WTC11 (cell line): Measurements from ENCODE around the gene TMEM178B. TPM values are rescaled to one million over a fixed set of nuclear protein-coding genes. Genes with fewer than 3 reads are reported as not detected.

ENCODE experiments used
- ESRRA ChIP-seq: sonication (generic); formaldehyde crosslinking; IDR thresholded peaks from 2 replicates; pipeline ENCODE4 v1.8.1; 2022; ENCODE audit warnings: mild to moderate bottlenecking, missing genetic modification reagents, borderline replicate concordance
- FOXK1 ChIP-seq: sonication (generic); formaldehyde crosslinking; IDR thresholded peaks from 2 replicates; pipeline ENCODE4 v1.8.0; 2022; ENCODE audit warnings: mild to moderate bottlenecking, moderate library complexity, missing genetic modification reagents
- FOXP1 ChIP-seq: sonication (generic); formaldehyde crosslinking; IDR thresholded peaks from 2 replicates; pipeline ENCODE4 v1.8.0; 2022; ENCODE audit warnings: missing genetic modification reagents, mild to moderate bottlenecking, moderate library complexity, borderline replicate concordance
- GRHL2 ChIP-seq: fragments of 250-450 bp; sonication (Bioruptor Pico); IDR thresholded peaks from 2 replicates; pipeline ENCODE4 v1.8.0; 2022; ENCODE audit warnings: mild to moderate bottlenecking, moderate library complexity; ENCODE audit not compliant: insufficient replicate concordance, severe bottlenecking
- NR3C1 ChIP-seq: sonication (generic); formaldehyde crosslinking; conservative IDR thresholded peaks from 2 replicates; pipeline ENCODE4 v1.8.1; 2023; ENCODE audit warnings: low read depth, mild to moderate bottlenecking, missing genetic modification reagents
- OVOL2 ChIP-seq: fragments of 250-450 bp; sonication (Bioruptor Pico); IDR thresholded peaks from 2 replicates; pipeline ENCODE4 v1.9.0; 2021; ENCODE audit warnings: mild to moderate bottlenecking, borderline replicate concordance
- SOX15 ChIP-seq: fragments of 250-450 bp; sonication (Bioruptor Pico); IDR thresholded peaks from 2 replicates; pipeline ENCODE4 v1.9.0; 2021; ENCODE audit warnings: mild to moderate bottlenecking
- TEAD1 ChIP-seq: sonication (generic); formaldehyde crosslinking; IDR thresholded peaks from 2 replicates; pipeline ENCODE4 v1.8.0; 2022; ENCODE audit warnings: mild to moderate bottlenecking, missing genetic modification reagents
- TP53 ChIP-seq: sonication (generic); formaldehyde crosslinking; IDR thresholded peaks from 2 replicates; pipeline ENCODE4 v1.8.1; 2023; ENCODE audit warnings: mild to moderate bottlenecking, missing genetic modification reagents
- total RNA-seq: library from RNA; stranded (reverse); gene quantifications from 3 replicates; pipeline ENCODE4 v1.2.3, GENCODE V29; 2021
- TF ChIP-seq, protein P1 (sequence below): sonication (generic); formaldehyde crosslinking; IDR thresholded peaks from 2 replicates; pipeline ENCODE4 v1.8.1; 2023; ENCODE audit warnings: mild to moderate bottlenecking, moderate library complexity, missing genetic modification reagents
- TF ChIP-seq, protein P2 (sequence below): sonication (generic); formaldehyde crosslinking; IDR thresholded peaks from 2 replicates; pipeline ENCODE4 v1.8.0; 2022; ENCODE audit warnings: missing genetic modification reagents
- TF ChIP-seq, protein P3 (sequence below): sonication (generic); formaldehyde crosslinking; IDR thresholded peaks from 2 replicates; pipeline ENCODE4 v1.8.0; 2023; ENCODE audit warnings: mild to moderate bottlenecking, missing genetic modification reagents
- TF ChIP-seq, protein P4 (sequence below): sonication (generic); formaldehyde crosslinking; IDR thresholded peaks from 2 replicates; pipeline ENCODE4 v1.8.1; 2023; ENCODE audit warnings: mild to moderate bottlenecking, missing genetic modification reagents, borderline replicate concordance
- TF ChIP-seq, protein P5 (sequence below): sonication (generic); formaldehyde crosslinking; IDR thresholded peaks from 2 replicates; pipeline ENCODE4 v1.8.1; 2022; ENCODE audit warnings: mild to moderate bottlenecking, moderate library complexity, missing genetic modification reagents
- TF ChIP-seq, protein P6 (sequence below): sonication (generic); formaldehyde crosslinking; IDR thresholded peaks from 2 replicates; pipeline ENCODE4 v1.8.0; 2023; ENCODE audit warnings: missing genetic modification reagents

TMEM178B gene
- total RNA-seq, 1 experiment from 2014 or later: 20.4 TPM

DNA sequence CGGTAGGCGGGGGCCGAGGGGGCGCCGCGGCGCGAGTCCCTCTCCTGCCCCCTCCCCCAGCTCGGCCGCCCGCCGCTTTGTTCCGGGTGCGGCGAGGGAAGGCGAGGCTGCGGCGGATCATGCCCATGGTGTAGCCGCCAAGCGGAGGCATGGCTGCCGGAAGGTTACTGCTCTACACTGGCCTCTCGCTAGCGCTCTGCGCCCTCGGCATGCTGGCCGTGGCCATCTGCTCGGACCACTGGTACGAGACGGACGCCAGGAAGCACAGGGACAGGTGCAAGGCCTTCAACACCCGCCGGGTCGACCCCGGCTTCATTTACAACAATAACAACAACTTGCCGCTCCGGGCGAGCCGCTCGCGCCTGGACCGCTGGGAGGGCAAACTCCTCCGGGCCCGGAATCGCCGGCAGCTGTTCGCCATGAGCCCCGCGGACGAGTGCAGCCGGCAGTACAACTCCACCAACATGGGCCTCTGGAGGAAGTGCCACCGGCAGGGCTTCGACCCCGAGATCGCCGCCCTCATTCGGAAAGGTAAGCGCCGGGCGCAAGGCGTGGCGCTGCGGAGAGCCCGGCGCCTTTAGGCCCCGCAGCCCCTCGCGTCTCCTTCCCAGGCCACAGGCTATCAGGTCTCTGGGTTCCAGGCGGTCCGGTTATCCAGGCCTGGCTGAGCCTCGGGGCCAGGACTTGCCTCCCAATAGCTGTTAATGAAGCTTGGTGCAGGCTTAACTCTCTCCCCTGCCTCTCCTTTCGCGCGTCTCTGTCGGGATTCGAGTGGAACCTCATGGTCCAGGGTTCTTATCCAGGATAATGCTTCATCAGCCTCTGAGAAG is 513 bp downstream of the TMEM178B start (continued):
- TF ChIP-seq, protein P1, sequence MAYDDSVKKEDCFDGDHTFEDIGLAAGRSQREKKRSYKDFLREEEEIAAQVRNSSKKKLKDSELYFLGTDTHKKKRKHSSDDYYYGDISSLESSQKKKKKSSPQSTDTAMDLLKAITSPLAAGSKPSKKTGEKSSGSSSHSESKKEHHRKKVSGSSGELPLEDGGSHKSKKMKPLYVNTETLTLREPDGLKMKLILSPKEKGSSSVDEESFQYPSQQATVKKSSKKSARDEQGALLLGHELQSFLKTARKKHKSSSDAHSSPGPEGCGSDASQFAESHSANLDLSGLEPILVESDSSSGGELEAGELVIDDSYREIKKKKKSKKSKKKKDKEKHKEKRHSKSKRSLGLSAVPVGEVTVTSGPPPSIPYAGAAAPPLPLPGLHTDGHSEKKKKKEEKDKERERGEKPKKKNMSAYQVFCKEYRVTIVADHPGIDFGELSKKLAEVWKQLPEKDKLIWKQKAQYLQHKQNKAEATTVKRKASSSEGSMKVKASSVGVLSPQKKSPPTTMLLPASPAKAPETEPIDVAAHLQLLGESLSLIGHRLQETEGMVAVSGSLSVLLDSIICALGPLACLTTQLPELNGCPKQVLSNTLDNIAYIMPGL (CRISPR knock-in tag): peak; percentile 73
- no peak; the same call in 1 of the 2 replicates for TF ChIP-seq FOXK1
- TF ChIP-seq NR3C1: no peak
- TF ChIP-seq GRHL2 (CRISPR knock-in tag): no peak
- no peak for TF ChIP-seq SOX15
- TF ChIP-seq, protein P2, sequence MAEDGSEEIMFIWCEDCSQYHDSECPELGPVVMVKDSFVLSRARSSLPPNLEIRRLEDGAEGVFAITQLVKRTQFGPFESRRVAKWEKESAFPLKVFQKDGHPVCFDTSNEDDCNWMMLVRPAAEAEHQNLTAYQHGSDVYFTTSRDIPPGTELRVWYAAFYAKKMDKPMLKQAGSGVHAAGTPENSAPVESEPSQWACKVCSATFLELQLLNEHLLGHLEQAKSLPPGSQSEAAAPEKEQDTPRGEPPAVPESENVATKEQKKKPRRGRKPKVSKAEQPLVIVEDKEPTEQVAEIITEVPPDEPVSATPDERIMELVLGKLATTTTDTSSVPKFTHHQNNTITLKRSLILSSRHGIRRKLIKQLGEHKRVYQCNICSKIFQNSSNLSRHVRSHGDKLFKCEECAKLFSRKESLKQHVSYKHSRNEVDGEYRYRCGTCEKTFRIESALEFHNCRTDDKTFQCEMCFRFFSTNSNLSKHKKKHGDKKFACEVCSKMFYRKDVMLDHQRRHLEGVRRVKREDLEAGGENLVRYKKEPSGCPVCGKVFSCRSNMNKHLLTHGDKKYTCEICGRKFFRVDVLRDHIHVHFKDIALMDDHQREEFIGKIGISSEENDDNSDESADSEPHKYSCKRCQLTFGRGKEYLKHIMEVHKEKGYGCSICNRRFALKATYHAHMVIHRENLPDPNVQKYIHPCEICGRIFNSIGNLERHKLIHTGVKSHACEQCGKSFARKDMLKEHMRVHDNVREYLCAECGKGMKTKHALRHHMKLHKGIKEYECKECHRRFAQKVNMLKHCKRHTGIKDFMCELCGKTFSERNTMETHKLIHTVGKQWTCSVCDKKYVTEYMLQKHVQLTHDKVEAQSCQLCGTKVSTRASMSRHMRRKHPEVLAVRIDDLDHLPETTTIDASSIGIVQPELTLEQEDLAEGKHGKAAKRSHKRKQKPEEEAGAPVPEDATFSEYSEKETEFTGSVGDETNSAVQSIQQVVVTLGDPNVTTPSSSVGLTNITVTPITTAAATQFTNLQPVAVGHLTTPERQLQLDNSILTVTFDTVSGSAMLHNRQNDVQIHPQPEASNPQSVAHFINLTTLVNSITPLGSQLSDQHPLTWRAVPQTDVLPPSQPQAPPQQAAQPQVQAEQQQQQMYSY: peak; percentile 27; the same call in 1 of the 2 replicates
- peak; percentile 58; the same call in 1 of the 2 replicates for TF ChIP-seq FOXP1 (CRISPR knock-in tag)
- TF ChIP-seq, protein P3, sequence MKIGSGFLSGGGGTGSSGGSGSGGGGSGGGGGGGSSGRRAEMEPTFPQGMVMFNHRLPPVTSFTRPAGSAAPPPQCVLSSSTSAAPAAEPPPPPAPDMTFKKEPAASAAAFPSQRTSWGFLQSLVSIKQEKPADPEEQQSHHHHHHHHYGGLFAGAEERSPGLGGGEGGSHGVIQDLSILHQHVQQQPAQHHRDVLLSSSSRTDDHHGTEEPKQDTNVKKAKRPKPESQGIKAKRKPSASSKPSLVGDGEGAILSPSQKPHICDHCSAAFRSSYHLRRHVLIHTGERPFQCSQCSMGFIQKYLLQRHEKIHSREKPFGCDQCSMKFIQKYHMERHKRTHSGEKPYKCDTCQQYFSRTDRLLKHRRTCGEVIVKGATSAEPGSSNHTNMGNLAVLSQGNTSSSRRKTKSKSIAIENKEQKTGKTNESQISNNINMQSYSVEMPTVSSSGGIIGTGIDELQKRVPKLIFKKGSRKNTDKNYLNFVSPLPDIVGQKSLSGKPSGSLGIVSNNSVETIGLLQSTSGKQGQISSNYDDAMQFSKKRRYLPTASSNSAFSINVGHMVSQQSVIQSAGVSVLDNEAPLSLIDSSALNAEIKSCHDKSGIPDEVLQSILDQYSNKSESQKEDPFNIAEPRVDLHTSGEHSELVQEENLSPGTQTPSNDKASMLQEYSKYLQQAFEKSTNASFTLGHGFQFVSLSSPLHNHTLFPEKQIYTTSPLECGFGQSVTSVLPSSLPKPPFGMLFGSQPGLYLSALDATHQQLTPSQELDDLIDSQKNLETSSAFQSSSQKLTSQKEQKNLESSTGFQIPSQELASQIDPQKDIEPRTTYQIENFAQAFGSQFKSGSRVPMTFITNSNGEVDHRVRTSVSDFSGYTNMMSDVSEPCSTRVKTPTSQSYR (CRISPR knock-in tag): peak; percentile 62; the same call in 1 of the 2 replicates
- no peak for TF ChIP-seq TP53 (CRISPR knock-in tag)
- TF ChIP-seq, protein P4, sequence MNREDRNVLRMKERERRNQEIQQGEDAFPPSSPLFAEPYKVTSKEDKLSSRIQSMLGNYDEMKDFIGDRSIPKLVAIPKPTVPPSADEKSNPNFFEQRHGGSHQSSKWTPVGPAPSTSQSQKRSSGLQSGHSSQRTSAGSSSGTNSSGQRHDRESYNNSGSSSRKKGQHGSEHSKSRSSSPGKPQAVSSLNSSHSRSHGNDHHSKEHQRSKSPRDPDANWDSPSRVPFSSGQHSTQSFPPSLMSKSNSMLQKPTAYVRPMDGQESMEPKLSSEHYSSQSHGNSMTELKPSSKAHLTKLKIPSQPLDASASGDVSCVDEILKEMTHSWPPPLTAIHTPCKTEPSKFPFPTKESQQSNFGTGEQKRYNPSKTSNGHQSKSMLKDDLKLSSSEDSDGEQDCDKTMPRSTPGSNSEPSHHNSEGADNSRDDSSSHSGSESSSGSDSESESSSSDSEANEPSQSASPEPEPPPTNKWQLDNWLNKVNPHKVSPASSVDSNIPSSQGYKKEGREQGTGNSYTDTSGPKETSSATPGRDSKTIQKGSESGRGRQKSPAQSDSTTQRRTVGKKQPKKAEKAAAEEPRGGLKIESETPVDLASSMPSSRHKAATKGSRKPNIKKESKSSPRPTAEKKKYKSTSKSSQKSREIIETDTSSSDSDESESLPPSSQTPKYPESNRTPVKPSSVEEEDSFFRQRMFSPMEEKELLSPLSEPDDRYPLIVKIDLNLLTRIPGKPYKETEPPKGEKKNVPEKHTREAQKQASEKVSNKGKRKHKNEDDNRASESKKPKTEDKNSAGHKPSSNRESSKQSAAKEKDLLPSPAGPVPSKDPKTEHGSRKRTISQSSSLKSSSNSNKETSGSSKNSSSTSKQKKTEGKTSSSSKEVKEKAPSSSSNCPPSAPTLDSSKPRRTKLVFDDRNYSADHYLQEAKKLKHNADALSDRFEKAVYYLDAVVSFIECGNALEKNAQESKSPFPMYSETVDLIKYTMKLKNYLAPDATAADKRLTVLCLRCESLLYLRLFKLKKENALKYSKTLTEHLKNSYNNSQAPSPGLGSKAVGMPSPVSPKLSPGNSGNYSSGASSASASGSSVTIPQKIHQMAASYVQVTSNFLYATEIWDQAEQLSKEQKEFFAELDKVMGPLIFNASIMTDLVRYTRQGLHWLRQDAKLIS (CRISPR knock-in tag): no peak
- TF ChIP-seq OVOL2 (CRISPR knock-in tag): no peak
- TF ChIP-seq, protein P5, sequence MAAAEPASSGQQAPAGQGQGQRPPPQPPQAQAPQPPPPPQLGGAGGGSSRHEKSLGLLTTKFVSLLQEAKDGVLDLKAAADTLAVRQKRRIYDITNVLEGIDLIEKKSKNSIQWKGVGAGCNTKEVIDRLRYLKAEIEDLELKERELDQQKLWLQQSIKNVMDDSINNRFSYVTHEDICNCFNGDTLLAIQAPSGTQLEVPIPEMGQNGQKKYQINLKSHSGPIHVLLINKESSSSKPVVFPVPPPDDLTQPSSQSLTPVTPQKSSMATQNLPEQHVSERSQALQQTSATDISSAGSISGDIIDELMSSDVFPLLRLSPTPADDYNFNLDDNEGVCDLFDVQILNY: no peak
- TF ChIP-seq TEAD1 (CRISPR knock-in tag): peak; percentile 52; the same call in 1 of the 2 replicates
- TF ChIP-seq ESRRA (CRISPR knock-in tag): no peak; the same call in 1 of the 2 replicates
- TF ChIP-seq, protein P6, sequence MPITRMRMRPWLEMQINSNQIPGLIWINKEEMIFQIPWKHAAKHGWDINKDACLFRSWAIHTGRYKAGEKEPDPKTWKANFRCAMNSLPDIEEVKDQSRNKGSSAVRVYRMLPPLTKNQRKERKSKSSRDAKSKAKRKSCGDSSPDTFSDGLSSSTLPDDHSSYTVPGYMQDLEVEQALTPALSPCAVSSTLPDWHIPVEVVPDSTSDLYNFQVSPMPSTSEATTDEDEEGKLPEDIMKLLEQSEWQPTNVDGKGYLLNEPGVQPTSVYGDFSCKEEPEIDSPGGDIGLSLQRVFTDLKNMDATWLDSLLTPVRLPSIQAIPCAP (CRISPR knock-in tag): no peak
